ENCODE results near the gene TRAF3IP3.

GRCh38 chr1:209720326-209720725 lies 35.5 kb upstream of the TRAF3IP3 start:
- TF ChIP-seq CTCF (IDR thresholded peaks at IDR 0.05) (no peak), EP300 (IDR thresholded peaks at IDR 0.05) (no peak), POLR2AphosphoS5 (IDR thresholded peaks at IDR 0.05) (no peak), POLR2A (IDR thresholded peaks at IDR 0.05) (no peak)
